SU-DHL-6 (cell line): ENCODE results near the gene ZNF804A.

Experiments used
- H2AFZ ChIP-seq: fragments of 200-600 bp; sonication (generic); 2 replicates; pipeline ENCODE4 v1.6.1; 2014; ENCODE audit warnings: low read depth, mild to moderate bottlenecking, moderate library complexity, mixed read lengths, antibody characterized with exemption, low read length; ENCODE audit not compliant: severe bottlenecking
- H3F3A ChIP-seq: fragments of 200-600 bp; shearing (Covaris generic); 2 replicates; pipeline ENCODE4 v1.6.0; 2016; ENCODE audit warnings: antibody characterized with exemption, mild to moderate bottlenecking; ENCODE audit not compliant: insufficient read depth
- H3K27ac ChIP-seq: fragments of 200-600 bp; sonication (generic); 2 replicates; pipeline ENCODE4 v1.5.1; 2016; ENCODE audit warnings: low read depth, mild to moderate bottlenecking, low read length, moderate library complexity, mixed read lengths
- H3K27me3 ChIP-seq: fragments of 200-600 bp; sonication (generic), shearing (Covaris generic); 2 replicates; pipeline ENCODE4 v1.6.0; 2014; ENCODE audit warnings: mild to moderate bottlenecking, low read length
- H3K36me3 ChIP-seq: fragments of 200-600 bp; sonication (generic); 2 replicates; pipeline ENCODE4 v1.6.1; 2014; ENCODE audit warnings: mild to moderate bottlenecking, low read length, mixed read lengths
- H3K4me2 ChIP-seq: fragments of 300-600, 200-600 bp; shearing (Covaris generic), sonication (generic); 2 replicates; pipeline ENCODE4 v1.6.0; 2014; ENCODE audit warnings: low read length, low read depth, mild to moderate bottlenecking; ENCODE audit not compliant: poor library complexity, severe bottlenecking
- H3K4me3 ChIP-seq: fragments of 200-600 bp; sonication (generic); 2 replicates; pipeline ENCODE4 v1.5.1; 2014; ENCODE audit warnings: antibody characterized with exemption, low read length, mild to moderate bottlenecking, mixed read lengths; ENCODE audit not compliant: insufficient read depth, poor library complexity, severe bottlenecking
- H3K79me2 ChIP-seq: fragments of 200-600 bp; sonication (generic); 2 replicates; pipeline ENCODE4 v1.6.1; 2014; ENCODE audit warnings: mild to moderate bottlenecking, low read length, moderate library complexity; ENCODE audit not compliant: insufficient read depth
- H3K9ac ChIP-seq: fragments of 200-600 bp; sonication (generic); 2 replicates; pipeline ENCODE4 v1.7.0; 2014; ENCODE audit warnings: mild to moderate bottlenecking, low read length
- H3K9me2 ChIP-seq: fragments of 200-600 bp; sonication (generic); replicated peaks from 2 replicates; pipeline ENCODE4 v1.6.1; 2014; ENCODE audit warnings: low read length; ENCODE audit not compliant: insufficient read depth
- H3K9me3 ChIP-seq: fragments of 200-600 bp; sonication (generic); 2 replicates; pipeline ENCODE4 v1.6.1; 2014; ENCODE audit warnings: low read length, mixed read lengths; ENCODE audit not compliant: insufficient read depth
- H4K20me1 ChIP-seq: fragments of 200-600 bp; sonication (generic); 2 replicates; pipeline ENCODE4 v1.6.1; 2014; ENCODE audit warnings: low read depth, mild to moderate bottlenecking, antibody characterized with exemption, low read length, moderate library complexity, mixed read lengths
- EZH2phosphoT487 ChIP-seq: fragments of 200-600 bp; sonication (generic), shearing (Covaris generic); conservative IDR thresholded peaks from 2 replicates; pipeline ENCODE4 v1.6.1; 2018; ENCODE audit warnings: mild to moderate bottlenecking, antibody characterized with exemption, low read length, moderate library complexity, mixed read lengths
- TF ChIP-seq, protein P1 (sequence below): fragments of 200-600 bp; sonication (generic); IDR thresholded peaks from one replicate; pipeline ENCODE4 v1.5.1; 2017; ENCODE audit warnings: antibody characterized with exemption, mild to moderate bottlenecking, low read length, moderate library complexity; ENCODE audit not compliant: insufficient read depth, poor library complexity, severe bottlenecking

ZNF804A gene

DNA sequence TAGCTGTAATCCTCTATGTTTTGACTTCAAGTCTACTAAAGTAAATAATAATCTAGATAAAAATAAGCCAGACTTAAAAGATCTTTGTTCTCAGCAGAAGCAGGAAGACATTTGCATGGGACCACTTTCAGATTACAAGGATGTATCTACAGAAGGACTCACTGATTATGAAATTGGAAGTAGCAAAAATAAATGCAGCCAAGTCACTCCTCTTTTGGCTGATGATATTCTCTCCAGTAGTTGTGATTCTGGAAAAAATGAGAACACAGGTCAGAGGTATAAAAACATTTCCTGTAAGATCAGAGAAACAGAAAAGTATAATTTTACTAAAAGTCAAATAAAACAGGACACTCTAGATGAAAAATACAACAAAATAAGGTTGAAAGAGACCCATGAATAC is 338.4 kb downstream of the ZNF804A start:
- peaks cover 44% of the 10 kb centered on the region for H3K36me3 ChIP-seq
- 0 out of 2 replicates have a peak, but pooled peaks cover 3% of the 10 kb centered on the region for H3F3A ChIP-seq
- H3K4me2 ChIP-seq, result no peak overlapping the region
- H3K9ac ChIP-seq, result no peak overlapping the region
- H3K9me2 ChIP-seq, result no peaks in the 10 kb centered on the region
- H3K79me2 ChIP-seq, result no peaks in the 10 kb centered on the region
- H3K27ac ChIP-seq, result no peak overlapping the region
- H4K20me1 ChIP-seq, result no peaks in the 10 kb centered on the region
- no peaks in the 10 kb centered on the region for H3K9me3 ChIP-seq
- no peaks in the 10 kb centered on the region for H3K27me3 ChIP-seq
- H2AFZ ChIP-seq, result no peak overlapping the region
- TF ChIP-seq, protein P1, sequence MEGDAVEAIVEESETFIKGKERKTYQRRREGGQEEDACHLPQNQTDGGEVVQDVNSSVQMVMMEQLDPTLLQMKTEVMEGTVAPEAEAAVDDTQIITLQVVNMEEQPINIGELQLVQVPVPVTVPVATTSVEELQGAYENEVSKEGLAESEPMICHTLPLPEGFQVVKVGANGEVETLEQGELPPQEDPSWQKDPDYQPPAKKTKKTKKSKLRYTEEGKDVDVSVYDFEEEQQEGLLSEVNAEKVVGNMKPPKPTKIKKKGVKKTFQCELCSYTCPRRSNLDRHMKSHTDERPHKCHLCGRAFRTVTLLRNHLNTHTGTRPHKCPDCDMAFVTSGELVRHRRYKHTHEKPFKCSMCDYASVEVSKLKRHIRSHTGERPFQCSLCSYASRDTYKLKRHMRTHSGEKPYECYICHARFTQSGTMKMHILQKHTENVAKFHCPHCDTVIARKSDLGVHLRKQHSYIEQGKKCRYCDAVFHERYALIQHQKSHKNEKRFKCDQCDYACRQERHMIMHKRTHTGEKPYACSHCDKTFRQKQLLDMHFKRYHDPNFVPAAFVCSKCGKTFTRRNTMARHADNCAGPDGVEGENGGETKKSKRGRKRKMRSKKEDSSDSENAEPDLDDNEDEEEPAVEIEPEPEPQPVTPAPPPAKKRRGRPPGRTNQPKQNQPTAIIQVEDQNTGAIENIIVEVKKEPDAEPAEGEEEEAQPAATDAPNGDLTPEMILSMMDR, result no peak
- TF ChIP-seq EZH2phosphoT487, result no peak
- no peak overlapping the region for H3K4me3 ChIP-seq

DNA sequence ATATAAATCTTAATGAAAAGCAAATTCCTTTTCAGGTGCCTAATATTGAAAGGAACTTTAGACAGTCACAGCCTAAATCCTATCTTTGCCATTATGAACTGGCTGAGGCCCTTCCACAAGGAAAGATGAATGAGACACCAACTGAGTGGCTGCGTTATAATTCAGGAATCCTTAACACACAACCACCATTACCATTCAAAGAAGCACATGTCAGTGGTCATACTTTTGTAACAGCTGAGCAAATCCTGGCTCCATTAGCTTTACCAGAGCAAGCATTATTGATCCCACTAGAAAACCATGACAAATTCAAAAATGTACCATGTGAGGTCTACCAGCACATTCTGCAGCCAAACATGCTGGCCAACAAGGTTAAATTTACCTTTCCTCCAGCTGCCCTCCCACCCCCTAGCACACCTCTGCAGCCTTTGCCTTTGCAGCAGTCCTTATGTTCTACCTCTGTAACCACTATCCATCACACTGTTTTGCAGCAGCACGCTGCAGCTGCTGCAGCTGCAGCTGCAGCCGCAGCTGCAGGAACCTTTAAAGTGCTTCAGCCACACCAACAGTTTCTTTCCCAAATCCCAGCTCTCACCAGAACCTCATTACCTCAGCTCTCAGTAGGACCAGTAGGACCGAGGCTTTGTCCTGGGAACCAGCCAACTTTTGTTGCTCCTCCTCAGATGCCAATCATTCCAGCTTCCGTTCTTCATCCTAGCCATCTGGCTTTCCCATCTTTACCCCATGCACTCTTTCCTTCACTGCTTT is 340.1 kb downstream of the ZNF804A start:
- H3K4me2 ChIP-seq, result no peak overlapping the region
- H3K9ac ChIP-seq, result no peak overlapping the region
- no peaks in the 10 kb centered on the region for H3K9me3 ChIP-seq
- H3K79me2 ChIP-seq, result no peaks in the 10 kb centered on the region
- H4K20me1 ChIP-seq, result no peaks in the 10 kb centered on the region
- H2AFZ ChIP-seq, result no peak overlapping the region
- H3F3A ChIP-seq, result 0 out of 2 replicates have a peak, but pooled peaks cover 3% of the 10 kb centered on the region
- TF ChIP-seq, protein P1, result no peak
- TF ChIP-seq EZH2phosphoT487, result no peak
- H3K27me3 ChIP-seq, result no peaks in the 10 kb centered on the region
- no peaks in the 10 kb centered on the region for H3K9me2 ChIP-seq
- no peak overlapping the region for H3K4me3 ChIP-seq
- H3K27ac ChIP-seq, result no peak overlapping the region
- peaks cover 36% of the 10 kb centered on the region for H3K36me3 ChIP-seq

DNA sequence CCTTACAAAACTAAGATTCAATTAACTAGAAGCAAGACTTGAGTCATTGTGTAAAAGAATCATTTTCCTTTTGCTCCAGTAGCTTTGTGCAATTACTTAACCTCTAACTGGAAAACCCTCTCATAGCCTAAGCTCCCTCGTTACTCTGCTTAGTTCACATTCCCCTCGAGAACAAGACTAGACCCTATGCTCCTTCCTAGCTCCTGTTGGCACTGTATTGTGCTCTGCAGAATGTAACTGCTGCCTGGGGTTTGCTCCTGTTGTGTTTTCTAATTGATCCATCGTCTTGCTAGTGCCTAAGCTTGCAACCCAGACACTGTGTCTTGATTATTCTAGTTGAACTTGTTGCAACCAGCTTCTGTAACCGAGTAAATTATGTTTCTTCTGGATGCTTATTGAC is 347.0 kb downstream of the ZNF804A start:
- no peak overlapping the region for H3K4me2 ChIP-seq
- H4K20me1 ChIP-seq, result no peaks in the 10 kb centered on the region
- H3K4me3 ChIP-seq, result no peak overlapping the region
- H3K79me2 ChIP-seq, result no peaks in the 10 kb centered on the region
- H3K27me3 ChIP-seq, result no peaks in the 10 kb centered on the region
- no peaks in the 10 kb centered on the region for H3K9me2 ChIP-seq
- H3K27ac ChIP-seq, result no peak overlapping the region
- no peaks in the 10 kb centered on the region for H3F3A ChIP-seq
- no peaks in the 10 kb centered on the region for H3K9me3 ChIP-seq
- H3K9ac ChIP-seq, result no peak overlapping the region
- H3K36me3 ChIP-seq, result no peaks in the 10 kb centered on the region
- TF ChIP-seq EZH2phosphoT487, result no peak
- TF ChIP-seq, protein P1, result no peak
- H2AFZ ChIP-seq, result no peak overlapping the region
